DMS153 treated with DMSO at 0.1 percent for 48 hours (cell line): ENCODE measurements around the gene SPOCK1.

ENCODE experiments used
- DNase-seq: peaks from one replicate; lab custom pipeline; 2025; ENCODE audit not compliant: unreplicated experiment; lab: John Stamatoyannopoulos, UW

The SPOCK1 gene

DNA sequence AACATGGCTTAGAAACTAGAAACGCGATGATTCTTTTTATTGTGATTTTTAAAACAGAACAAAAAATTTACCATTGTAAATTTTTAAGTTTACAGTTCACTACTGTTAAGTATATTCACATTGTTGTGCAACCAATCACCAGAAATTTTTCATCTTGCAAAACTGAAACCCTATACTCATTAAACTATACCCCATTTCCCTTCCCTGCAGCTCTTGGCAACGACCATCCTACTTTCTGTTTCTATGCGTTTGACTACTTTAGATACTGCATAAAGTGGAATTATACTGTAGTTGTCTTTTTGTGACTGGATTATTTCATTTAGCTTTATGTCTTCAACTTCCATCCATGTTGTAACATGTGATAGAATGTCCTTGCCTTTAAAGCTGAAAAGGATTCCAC, 52.5 kb downstream of the SPOCK1 start:
- DNase-seq = no peak

DNA sequence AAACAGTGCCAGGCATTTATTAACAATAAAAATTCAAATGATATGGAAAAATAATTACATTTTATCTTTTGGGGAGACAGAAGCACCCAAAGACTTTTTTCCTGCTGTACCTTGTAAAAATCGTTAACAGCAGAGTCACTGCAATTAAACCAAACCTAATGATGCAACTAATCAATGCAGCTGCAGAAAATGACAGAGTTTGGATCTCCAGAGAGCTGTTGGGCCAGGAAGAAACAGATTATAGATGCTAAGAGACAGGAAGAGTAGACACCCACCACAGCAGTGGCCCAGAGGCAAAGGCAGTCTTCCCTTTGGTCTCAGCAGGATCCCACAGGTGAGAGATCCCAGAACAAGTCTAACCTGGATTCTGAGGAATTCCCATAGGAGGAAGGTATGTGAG, 53.0 kb downstream of the SPOCK1 start:
- DNase-seq = no peak

DNA sequence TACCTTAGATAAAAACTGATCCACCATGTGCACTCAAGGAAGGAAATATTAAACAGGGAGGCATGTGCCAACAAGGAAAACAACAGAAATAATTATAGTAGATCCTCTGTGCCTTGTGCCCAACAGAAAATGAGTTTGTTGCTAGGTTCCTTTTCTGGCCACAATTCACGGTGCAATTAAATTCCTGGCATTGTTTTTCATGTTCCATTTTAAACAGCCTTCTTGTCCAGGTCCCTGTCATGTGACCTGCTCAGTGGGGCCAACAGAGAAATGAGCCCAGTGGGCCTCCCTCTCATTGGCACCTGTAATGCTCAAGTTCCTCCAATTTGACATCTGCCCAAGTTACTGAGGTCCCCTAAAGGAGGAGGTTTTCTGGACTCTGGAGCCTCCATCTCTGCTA, 56.5 kb downstream of the SPOCK1 start:
- DNase-seq = no peak

DNA sequence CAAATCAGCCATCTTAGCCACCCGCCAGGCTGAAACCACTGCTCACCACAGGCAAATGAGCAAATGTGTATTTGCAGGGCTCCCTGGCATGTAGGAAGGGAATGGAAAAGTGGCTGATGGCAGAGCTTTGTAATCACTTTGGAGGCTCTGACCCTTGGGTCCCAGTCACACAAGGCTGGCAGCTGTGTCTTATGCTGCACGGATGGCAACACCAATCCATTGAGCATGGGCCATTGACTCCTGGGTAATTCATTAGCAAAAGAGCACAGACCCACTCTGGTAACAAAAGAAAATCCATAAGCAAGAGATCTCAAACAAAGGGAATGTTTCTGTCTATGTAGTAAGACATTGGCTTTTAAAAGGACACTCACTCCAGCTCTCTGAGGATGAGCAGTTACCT, 57.6 kb downstream of the SPOCK1 start:
- no peak for DNase-seq

DNA sequence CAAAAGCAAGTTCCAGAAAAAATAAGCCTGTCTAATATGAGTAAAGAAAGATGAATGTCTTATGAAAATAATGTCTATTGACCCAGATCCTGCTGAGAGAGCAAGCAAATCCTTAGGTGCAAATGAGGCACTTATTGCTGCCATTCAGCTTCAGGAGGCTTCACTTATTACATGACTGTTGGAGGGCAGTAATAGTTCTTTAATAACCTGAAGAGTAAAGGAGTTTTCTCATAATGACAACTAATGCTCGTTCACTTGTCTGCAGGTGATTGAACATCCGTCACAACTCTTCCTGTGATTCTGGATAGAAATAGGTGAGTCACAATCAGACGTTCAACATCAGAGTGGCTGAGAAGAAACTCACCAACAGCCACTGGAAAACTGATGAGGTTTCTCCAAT, 58.3 kb downstream of the SPOCK1 start:
- no peak for DNase-seq

DNA sequence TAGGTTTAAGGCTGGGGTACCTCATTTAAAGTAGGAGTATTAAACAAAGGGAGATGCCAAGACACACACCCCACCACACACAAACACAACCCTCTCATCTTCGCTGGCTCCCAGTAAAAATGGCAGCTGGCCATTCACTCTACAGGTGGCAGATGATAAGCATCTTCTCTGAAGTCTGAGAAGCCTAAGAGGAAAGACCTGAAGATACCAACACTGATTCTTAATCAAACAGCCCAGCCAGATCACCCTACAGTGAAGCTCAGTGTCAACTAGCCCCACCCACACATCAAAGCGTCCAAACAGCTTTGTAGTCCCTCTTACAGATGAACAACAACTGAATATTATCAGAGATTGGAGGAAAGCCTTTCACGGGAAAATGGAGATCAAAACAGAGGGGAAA, 59.5 kb downstream of the SPOCK1 start:
- DNase-seq = no peak

DNA sequence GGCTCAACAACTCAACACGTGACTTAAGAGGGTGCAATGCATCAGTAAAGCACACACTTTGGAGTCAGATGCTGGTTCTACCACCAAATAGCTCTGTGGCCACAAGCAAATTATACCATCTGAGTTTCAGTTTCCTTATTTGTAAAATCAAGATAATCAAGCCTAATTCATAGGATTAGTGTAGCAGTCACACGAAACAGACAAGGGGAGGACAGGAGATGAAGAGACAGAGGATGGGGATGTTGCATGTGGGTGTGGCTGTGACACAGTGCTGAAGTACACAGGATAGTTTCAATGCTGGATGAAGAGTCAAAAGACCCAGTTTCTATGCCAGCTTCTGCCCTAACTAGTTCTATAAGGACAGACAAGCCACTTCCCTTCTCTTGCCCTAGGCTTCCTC, 60.2 kb downstream of the SPOCK1 start:
- no peak for DNase-seq

DNA sequence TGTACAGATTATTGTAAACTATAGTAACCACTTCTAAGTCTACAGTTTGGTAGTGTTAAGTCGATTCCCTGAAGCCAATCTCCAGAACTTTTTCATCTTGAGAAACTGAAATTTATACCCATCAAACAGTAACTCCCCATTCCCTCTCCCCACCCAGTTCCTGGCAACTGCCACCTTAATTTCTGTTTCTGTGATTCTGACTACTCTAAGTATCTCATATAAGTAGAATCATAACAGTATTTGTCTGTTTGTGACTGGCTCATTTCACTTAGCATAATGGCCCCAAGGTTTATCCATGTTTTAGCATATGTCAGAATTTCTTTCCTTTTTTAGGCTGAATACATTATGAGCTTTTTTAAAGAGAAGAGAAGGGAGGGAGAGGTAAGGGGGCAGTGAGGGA, 61.4 kb downstream of the SPOCK1 start:
- DNase-seq = no peak

DNA sequence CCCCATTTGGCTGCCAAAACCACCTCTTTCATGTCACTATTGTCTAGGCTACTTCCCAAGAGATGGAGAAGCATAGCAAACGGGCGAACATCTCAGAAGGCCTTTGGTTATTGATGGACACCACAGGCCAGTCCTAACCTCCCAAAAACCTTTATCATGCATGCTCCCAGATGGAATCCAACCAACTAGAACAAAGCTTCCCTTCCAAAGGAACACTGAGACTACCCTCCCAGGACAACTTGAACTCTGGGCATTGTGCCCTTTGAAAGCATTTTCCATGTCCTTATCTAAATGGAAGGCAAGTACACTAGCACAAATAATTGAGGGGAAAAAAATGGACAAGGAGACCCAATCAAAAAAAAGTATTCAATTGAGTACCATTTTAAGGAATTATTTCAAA, 65.6 kb downstream of the SPOCK1 start:
- no peak for DNase-seq

DNA sequence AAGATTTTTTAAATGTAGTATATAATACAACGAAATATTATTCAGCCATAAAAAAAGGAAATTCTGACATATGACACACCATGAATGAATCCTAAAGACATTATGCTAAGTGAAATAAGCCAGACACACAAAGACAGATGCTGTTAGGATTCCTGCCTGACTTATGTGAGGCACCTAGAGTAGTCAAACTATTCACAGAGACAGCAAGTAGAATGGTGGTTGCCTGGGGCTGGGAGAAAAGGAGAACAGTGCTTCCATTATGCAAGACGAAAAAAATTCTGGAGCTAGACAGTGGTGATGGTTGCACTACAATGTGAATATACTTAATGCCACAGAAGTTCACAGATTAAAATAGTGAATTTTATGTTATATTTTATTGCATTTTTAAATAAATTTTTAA, 66.8 kb downstream of the SPOCK1 start:
- DNase-seq = no peak

DNA sequence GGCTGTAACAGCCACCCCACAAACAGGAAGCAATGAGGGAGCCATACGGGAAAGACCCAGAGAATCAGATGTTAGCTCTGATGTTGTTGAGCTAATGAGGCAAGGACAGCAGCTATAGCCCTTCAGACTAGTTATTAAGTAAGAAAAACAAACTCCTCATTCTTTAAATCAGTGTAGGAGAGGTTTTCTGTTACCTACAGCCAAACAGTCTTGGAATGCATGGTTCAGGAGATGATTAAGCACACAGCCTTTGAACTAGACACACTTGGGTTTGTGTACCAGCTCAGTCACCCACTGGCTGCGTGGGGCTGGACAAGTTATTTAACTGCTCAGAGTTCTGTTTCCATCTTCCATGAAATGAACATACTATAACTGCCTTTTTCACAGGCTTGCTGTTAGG, 68.1 kb downstream of the SPOCK1 start:
- no peak for DNase-seq

DNA sequence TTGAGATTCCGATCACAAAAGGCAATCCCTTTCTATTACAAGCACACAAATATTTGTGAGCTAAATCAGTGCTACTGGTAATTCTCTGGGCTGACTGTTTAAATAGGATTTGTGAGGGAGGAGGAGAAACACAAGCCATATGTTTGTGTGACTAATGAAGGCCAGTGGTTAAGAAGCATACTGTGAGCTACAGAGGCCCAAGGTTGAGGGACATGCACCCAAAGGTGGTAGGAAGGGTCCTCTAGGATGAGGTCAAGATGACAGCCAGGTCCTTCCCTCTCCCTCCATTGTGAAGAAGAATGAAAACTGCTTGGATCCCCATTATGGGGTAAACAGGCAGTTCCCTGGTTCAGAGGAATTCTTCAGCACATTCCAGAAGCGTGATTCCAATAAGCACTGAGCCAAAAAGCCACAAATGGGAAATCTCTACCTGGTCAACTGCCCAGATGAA, 83.9 kb downstream of the SPOCK1 start:
- DNase-seq = no peak

DNA sequence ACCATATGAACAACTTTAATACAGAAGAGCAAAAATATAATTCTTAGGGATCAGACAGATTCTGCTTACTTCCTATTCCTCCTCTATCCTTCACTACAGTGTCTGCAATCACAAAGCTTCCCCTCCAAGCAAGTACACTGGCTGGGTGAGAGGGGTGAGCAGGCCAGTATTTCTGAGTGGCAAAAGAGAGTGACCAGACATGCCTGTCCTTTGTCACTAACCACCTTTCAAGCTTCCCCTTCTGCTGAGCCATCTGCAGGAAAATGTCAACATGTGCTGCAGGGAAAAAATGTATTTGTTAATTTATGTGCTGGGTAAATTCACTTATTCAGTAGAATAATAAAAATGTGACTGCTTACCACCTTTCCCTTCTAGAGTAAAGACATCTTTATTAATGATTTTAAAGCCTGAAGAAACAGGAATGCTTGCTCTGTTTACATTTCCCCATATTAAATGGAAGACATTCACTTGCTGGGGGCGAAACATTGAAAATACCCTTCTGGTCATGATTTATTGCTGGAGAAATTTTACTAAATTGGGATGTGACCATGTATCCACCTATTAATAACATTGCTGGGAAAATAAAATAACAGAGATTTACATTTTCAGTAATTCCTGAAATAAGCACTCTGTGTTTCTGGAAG, 84.9 kb downstream of the SPOCK1 start:
- no peak for DNase-seq

DNA sequence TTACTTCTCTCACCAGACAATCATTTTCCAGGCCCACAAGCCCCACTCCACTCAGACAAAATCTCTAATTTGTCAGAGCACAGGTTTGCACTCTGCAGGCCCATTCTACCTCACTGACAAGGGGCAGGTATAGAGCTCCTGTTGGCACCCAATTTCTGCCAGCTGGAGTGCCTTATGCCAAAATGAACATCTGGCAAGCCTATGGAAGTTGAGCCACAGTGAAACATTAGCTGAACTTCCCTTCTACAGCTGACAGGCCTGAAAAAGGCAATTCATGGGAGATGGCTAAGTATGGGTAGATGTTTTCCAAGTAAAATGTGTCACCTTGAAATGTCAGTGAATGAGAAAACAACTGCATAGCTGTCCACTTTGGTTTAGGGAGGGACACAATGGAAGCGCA, 87.0 kb downstream of the SPOCK1 start:
- DNase-seq = no peak

DNA sequence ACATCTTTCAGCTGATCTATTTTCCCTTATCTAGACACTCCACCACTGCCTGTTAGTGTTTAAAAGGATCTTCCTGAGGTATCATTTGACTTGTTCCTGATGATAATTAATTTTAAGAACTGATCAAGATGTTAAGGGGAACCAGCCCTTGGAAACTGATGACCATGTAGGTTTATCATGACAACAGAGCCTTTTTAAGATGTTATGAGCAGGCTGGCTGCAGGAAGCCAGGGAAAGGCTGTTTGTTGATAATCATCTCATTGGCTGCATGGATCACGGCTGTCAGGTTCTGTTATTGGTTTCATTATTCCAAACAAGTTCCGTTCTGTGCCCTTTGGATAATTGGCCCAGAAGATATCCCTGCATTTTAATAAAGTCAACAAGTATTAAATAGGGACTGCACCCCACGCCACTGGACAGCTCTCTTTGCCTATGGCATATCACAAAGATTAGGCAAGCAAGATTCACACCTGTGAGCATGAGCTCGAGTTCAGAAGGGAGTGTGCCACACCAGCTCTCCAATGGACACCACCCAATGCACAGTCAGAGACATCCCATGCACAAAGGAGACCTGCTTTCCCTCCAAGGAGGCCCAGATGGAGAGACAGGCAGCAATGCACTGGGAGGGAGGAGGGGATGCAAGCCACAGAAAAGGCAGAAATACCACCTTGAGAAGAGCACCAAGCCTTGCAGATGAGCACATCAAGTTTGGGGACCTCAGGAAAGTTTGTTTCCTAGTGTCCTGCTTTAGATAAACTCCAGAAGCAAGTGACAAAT, 88.7 kb downstream of the SPOCK1 start:
- no peak for DNase-seq

DNA sequence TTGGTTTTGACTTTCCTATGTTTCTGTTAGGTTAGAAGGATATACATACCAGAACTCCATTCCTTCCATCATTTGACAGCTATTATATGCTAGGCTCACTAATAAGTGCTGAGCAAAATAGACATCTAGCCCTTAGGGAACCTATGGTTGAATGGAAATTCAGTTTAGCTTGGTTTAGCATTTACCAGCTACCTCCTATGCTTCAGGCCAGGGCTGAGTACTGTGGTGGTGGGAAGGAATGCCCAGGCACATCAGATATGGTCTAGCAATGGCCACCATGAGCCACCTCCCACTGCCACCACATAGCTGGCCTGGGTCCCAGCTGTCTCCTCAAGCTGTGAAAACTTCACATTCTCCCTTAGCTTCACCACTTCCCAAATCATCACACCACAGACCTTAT, 89.4 kb downstream of the SPOCK1 start:
- no peak for DNase-seq

DNA sequence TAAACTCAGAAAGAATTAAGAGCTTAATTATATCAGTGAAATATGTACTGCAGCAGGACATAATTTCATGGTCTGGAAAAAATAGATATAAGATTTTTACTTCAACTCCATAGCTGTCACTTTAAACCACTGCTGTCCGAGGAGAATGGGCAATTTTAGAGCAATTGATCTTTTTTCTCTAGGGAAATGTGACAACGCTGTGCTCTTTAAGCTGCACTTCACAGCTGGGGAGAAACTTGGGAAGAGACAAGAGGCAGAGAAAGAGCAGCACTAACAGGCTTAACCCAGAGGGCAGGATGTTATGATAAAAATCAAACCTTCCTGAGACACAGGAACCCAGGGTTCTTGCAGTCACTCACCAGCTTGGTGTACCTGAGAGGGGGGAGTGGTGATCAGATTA, 92.0 kb downstream of the SPOCK1 start:
- no peak for DNase-seq

DNA sequence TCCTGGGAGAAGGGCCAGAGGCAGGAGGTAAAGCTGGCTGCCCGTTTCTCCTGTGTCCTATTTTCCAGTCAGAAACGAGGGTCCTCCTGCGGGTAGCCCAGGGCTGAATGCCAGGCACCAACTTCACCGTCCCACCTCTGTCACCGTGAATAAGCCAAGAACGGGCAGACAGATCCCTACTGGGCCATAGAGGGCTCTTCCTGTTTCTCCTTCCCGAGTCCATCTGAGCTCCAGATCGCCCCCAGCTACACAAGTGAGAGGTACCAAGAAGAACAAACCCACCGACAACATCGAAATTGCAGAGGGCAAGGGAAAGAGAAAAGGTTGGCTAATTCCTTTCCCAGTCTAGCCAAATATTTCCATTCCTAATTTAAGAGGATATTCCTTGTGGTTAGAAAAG, 93.7 kb downstream of the SPOCK1 start:
- DNase-seq = no peak

DNA sequence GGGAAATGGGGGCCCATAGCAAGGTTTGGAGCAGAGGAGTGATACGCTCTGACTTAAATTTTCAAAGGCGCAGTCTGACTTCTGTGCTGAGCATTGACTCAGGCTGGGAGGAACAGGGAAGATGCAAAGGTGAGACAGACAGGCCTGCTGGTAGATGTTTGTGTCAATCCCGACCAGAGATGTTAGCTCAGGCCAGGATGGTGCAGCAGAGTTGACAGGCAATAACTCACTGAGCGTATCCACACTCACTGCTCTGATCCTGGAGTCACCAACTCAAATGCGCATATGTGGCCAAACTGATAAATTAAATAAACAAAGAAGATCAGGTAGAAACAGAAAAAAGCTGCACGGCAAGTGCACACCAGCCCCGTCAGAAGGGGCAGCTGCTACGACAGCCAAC, 95.3 kb downstream of the SPOCK1 start:
- DNase-seq = no peak

DNA sequence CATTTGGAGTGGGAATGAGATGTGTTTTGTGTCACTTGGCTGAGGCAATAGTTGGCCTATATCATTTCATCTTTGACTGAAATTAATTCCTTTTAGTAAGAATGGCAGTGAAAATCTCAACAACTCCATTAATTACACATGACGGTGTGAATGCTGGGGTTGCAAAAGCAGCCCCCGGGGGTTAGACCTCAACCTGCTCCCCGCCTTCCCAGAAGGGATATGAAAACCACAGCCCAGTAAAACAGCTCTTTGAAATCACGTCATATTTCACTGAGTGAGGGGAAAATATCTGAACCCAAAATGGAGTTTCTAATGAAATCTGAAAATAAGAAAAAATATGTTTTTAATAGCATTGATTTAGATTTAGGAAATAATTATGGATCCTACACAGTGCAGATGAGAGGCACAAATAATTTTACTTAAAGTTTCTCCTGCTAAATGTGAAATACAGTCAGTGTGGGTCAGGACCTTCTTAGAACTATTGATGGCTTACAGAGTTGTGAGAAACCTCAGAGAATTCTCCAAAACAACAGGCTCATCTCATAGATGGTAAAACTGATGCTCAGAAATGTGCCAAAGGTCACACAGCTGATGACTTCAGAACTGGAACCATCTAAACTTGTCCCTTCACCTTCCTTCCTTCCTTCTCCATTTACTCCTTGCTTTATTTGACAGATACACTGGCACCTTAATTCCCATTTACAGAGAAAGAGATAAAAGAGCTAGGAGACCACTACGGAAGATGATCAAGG, 96.5 kb downstream of the SPOCK1 start:
- no peak for DNase-seq

DNA sequence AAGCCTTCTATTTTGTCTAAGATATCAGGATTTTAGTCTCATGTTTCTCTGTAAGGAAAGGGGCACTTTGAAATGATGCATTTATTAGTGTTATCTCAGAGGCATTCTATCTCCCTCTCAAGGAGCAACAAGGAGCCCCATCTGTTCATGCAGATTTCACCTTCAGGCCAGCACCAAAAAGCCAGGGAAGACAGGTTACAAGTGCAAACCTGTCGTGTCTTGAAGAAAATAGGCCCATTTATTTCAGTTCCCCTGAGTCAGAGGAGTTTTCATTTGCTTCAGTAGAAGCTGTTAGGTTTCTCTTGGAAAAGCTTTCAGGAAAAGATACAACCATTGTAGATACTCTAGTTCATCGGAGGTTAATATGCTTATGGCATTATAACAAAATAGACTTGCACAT, 97.2 kb downstream of the SPOCK1 start:
- DNase-seq = no peak

DNA sequence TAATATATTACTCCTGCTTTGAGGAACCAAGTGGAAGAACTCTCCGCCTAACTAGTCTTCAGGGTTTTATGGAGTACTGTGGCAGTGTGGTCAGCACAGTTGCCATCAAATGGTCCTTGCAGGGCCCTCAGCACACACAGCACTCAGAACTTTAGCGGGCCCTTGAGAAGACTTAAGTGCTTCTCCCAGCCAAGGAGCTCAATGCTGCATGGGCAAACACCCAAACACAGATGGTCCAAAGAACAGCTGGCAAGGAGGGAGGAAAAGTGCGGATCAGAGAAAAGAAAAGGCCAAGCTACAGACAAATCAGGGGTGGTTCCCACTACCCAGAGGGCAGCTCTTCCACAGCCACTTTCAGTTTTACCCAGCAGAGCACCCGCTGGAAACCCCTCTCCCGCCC, 98.6 kb downstream of the SPOCK1 start:
- no peak for DNase-seq
